Gastroesophageal sphincter (tissue), 3 donors: ENCODE measurements around the gene MTA3.

ENCODE experiments used
- CTCF ChIP-seq, 4 experiments: fragments of 200-600 bp in 2 of 4; fragments of 450-650 bp in 2 of 4; sonication (generic) in 1 of 4; IDR thresholded peaks; one replicate each; pipeline ENCODE4 v1.5.1; 2017 to 2019; ENCODE audit warnings: antibody characterized with exemption in 4 of 4, mild to moderate bottlenecking in 2 of 4, moderate library complexity in 2 of 4
- POLR2A ChIP-seq, 2 donors: fragments of 450-650 bp; IDR thresholded peaks; one replicate each; pipeline ENCODE4 v1.6.1; 2017; ENCODE audit warnings: antibody characterized with exemption in 2 of 2, mild to moderate bottlenecking in 2 of 2, moderate library complexity in 1 of 2
- POLR2AphosphoS5 ChIP-seq: sonication (generic); formaldehyde crosslinking; IDR thresholded peaks from one replicate; pipeline ENCODE4 v1.6.1; 2017; ENCODE audit warnings: antibody characterized with exemption

DNA sequence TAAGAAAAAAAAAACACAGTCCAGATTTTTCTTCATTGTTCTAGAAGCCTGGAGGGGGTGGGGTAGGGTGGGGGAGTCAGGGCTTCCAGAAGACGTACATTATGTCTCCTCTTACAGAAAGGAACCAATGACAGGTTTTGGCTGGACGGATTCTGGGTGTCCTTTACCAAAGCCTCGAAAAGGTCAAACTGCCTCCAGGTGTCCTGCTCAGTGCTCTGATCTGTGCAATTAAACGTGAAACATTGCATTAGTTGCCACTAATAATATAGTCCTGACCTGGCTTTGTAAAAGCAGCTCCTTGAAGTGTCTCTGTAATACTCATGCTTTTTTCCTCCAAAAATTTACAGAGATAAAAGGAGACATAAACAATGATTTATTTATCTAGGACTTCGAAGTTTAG is 11.1 kb upstream of the MTA3 start:
- TF ChIP-seq CTCF (IDR thresholded peaks at IDR 0.05) (no peak), POLR2A (IDR thresholded peaks at IDR 0.05) (no peak), POLR2AphosphoS5 (no peak)
